UCSD-AML1 (cell line): Measurements from ENCODE around the gene FRA10AC1.

ENCODE experiments used
- DNase-seq: peaks from one replicate; lab custom pipeline; 2025; ENCODE audit not compliant: unreplicated experiment; lab: John Stamatoyannopoulos, UW

The FRA10AC1 gene

GRCh38 chr10:93702210-93703001 is at the start of gene FRA10AC1:
TSS of gene FRA10AC1 (minus strand) at chr10:93702592. CDS start at chr10:93700106, 2,486 bp downstream.
- DNase-seq = peak; percentile 95

DNA sequence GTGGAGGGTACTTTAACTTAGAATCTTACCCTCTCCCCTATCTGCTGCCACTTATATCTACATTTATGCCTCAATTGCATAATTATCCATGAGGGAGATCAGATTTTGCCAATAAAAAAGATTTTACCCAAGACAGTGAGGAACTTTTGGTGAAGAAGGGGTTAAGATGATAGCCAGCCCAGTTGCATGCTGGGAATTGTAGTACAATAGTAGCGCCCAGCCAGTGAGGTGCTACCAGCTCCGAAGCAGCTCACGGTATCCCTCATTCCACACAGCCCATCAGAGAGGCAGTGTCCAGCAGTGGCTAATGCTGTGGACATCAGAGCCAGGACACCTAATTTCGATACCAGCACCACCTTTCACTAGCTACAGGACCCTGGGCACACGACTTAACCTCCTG is 49.4 kb upstream of the FRA10AC1 start:
- DNase-seq = no peak

- no peak for DNase-seq
These were observed 48.7 kb upstream of the FRA10AC1 start for GRCh38 chr10:93751124-93751523.

DNA sequence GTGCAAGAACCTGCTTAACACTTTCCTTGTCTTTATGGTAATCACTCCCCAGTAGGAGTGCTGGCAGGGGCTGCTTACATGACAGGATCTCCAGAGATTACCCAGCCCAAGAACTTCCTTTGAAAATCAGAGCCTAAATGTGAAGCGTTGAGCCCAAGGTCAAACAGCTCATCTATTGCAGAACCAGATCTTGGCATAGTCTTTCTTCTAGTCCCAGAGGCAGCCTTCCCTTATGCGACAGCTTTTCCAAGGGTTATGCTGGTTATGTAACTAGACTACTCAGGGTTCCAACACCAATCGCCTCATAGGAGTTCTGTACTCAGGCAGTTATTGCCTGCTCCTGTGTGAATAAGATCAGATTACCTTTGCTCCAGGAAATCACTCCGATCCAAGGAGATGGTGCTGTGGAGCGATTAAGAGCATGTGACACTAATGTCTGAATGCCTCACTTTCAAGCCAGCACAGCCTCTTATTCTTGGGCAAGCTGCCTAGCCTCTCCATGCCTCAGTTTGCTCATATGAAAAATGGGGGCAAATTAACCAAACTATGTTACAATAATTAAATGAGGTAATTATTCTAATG is 46.9 kb upstream of the FRA10AC1 start:
- DNase-seq = no peak

- no peak for DNase-seq
These were observed 44.5 kb upstream of the FRA10AC1 start for GRCh38 chr10:93746844-93747284.

GRCh38 chr10:93745408-93746065 is 43.1 kb upstream of the FRA10AC1 start:
- DNase-seq = no peak

- no peak for DNase-seq
These were observed 40.4 kb upstream of the FRA10AC1 start for GRCh38 chr10:93742633-93743349.

- DNase-seq = no peak
These were observed 39.0 kb upstream of the FRA10AC1 start for GRCh38 chr10:93741367-93741766.

DNA sequence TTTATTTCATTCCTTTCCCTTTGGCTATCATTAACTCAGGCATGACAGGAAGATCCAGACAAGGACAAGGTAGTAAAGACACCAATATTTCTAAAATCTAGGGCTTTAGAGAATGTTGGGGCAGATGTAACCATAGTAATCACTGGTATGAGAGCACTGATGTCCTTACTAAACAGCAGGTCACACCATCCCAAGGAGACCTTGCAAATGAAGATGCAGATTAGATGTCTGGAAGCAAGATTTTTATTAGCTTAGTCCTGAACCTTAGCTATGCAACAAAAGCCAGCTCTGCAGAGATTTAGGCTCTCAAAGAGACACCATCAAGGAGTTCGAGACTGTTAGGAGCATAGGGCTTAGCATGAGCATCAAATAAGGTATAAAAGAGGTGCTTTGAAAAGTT is 23.6 kb upstream of the FRA10AC1 start:
- no peak for DNase-seq

DNA sequence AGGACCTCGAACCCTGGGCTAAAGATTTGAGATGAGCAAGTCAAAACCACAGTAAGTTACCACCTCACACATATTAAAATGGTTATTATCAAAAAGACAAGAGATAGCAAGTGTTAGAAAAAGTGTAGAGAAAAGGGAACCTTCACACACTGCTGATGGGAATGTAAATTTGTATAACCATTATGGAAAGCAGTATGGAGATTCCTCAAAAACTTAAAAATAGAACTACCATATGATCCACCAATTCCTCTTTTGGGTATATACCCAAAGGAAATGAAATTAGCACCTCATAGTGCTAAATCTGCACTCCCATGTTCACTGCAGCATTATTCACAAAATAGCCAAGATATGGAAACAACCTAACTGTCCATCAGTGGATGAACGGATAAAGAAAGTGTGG is 20.8 kb upstream of the FRA10AC1 start:
- DNase-seq = no peak

GRCh38 chr10:93722550-93722949 is 20.2 kb upstream of the FRA10AC1 start:
- no peak for DNase-seq

DNA sequence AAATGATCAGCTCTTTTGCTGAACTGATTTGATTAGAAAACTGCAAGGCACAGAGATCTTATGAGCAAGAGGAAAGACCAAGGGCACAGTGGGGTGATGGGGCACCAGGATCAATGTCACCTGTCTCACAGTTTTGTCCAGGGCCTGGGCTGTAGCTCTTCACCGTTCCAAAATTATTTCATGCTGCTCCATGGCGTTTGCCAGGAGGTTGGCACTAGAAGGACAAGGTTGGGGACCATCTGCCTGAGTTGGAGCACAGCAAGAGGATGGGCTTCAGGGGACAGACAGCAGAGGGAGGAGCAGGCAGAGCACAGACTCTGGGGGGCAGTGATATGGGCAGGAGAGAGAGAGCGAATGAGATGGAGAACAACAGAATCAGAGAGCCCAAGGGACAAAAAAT is 17.5 kb upstream of the FRA10AC1 start:
- no peak for DNase-seq

- DNase-seq = peak; percentile 19
These were observed 16.7 kb upstream of the FRA10AC1 start for GRCh38 chr10:93718937-93719725.

GRCh38 chr10:93716766-93717165 is 14.4 kb upstream of the FRA10AC1 start:
- no peak for DNase-seq

GRCh38 chr10:93715345-93715744 is 13.0 kb upstream of the FRA10AC1 start:
- DNase-seq = no peak

- DNase-seq = no peak
These were observed 10.2 kb upstream of the FRA10AC1 start for GRCh38 chr10:93712593-93712992.

GRCh38 chr10:93711891-93712290 is 9.5 kb upstream of the FRA10AC1 start:
- no peak for DNase-seq

- no peak for DNase-seq
These were observed 8.0 kb upstream of the FRA10AC1 start for GRCh38 chr10:93710333-93710909.

GRCh38 chr10:93707623-93708022 is 5.2 kb upstream of the FRA10AC1 start:
- no peak for DNase-seq

GRCh38 chr10:93704451-93704850 is 2.1 kb upstream of the FRA10AC1 start:
- DNase-seq = no peak
